GM21825 (cell line): ENCODE results near the gene RRM2.

Experiments used
- ATAC-seq: cut with Tn5 transposase; IDR thresholded peaks from one replicate; pipeline ENCODE4 v1.9.1; 2021; ENCODE audit warnings: mild to moderate bottlenecking, moderate library complexity; ENCODE audit not compliant: unreplicated experiment

RRM2 gene

DNA sequence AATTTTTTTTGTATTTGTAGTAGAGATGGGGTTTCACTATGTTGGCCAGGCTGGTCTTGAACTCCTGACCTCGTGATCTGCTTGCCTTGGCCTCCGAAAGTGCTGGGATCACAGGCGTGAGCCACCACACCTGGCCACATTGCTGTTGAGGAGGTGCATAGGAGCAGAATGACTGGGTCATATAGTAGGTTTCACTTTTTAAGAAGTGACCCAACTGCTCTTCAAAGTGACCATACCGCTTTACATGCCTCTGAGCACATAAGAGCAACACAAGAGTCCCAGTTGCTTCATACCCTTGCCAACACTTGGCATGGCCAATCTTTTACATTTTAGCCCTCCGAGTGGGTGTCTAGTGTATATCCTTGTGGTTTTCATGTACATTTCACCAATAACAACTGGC lies 28.9 kb downstream of the RRM2 start:
- no peak for ATAC-seq

GRCh38 chr2:10157293-10157692 lies 34.8 kb downstream of the RRM2 start:
- ATAC-seq, result no peak

DNA sequence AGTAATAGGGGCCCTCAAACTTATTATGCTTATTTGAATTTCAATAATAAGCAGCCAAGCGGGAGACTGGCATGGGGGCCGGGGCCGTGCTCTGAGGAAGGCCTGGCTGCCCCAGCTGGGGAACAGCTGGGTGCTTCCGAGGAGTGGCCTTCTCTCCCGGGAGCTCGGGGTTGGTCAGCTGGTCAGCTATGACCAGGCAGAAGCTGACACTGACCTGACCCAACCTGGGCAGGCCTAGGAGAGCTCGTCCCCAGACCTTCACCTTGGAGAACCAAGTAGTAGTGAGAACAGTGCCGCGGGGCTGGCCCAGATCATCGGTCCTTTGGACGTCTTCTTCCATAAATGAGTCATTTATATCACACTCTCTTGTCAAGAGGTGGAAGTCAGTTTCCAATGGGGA lies 36.1 kb downstream of the RRM2 start:
- no peak for ATAC-seq

GRCh38 chr2:10159086-10159485 lies 36.5 kb downstream of the RRM2 start:
- ATAC-seq, result no peak

DNA sequence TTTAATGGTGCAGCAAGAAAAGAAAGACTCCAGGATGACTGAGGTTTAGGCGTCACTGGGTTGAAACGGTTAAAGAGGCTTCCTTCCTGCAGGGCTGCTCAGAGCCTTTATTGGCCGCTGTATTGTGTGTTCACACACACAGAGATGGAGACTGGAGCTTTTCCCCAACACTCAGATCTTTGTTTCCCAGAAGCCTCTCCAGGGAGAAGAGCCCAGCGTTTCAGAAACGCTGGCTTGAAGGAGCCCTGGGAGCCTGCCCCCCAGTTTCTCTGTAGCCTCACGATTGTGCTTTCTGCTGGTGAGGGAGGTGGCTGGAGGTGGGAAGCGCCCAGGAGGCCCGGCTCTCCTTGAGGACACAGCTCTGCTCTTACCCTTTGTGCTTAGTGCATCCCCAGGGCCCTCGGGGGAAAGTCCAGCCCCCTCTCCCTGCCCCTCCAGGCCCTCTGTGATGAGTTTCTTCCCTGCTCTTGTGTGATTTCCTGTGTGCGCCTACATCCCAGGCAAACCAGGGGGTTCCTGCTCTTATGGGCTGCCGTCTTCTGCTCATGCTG lies 37.1 kb downstream of the RRM2 start:
- no peak for ATAC-seq

DNA sequence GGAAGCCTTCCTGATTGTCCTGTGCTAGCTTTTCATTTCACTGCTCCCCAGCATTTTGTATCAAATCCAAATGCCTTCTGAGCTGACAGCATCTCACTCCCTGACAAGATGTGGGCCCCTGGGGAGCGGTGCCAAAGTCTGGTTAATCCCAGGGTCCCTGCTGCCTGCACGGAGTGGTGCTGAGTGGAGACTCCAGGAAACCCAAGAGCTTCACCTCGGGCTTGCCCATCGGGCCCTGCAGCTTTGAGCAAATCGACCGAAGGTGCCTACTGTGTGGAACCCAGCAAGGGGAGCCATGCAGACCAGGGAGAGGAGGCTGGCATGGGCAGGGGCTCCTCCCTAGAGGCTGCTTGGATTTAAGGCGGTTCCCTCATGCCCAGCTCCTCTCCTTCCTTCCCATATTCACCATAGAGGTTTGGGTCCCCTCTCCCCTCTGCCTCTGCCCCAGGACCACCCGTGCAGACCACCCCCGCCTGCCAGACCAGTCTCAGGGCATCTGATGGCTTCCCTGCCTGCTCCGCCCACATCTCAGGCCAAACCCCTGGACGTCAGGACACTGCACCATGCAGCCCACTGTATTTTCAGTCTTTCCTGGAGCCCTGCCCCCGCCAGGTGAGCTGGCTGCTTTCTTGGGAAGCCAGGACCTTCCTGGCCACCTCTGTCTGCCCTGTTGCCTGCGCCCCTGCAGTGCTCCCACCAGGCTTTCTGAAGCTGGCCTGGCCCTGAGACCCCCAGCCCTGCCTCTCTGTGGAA lies 37.8 kb downstream of the RRM2 start:
- no peak for ATAC-seq

- ATAC-seq, result no peak
These were observed 38.8 kb downstream of the RRM2 start for GRCh38 chr2:10161206-10161931.

DNA sequence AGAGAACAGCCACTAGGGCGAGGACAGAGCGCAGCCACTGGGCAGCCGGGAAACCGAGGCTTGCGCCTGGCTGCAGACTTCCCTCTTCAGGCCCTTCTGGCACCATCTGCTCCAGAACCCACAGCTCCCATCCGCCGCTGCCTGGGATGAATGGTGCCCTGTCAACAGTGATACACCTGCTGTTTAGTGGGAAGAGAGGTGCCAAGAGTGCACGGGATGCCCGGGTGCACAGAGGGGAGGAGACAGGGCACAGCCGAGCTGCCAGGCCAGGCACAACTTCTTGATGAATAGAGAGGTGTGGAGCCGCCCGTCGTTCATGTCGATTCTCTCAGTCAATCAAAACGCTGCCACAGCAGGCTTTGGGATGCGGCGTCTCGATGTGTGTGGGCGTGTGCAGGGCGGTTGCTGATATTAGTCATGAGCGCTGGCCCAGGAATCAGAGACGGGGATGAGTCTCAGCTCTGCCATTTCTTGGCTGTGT lies 39.5 kb downstream of the RRM2 start:
- no peak for ATAC-seq

GRCh38 chr2:10162586-10163497 lies 40.3 kb downstream of the RRM2 start:
- no peak for ATAC-seq

- ATAC-seq, result no peak
These were observed 41.3 kb downstream of the RRM2 start for GRCh38 chr2:10163498-10164486.

GRCh38 chr2:10164601-10165000 lies 42.1 kb downstream of the RRM2 start:
- no peak for ATAC-seq

- no peak for ATAC-seq
These were observed 42.7 kb downstream of the RRM2 start for GRCh38 chr2:10165282-10165681.

GRCh38 chr2:10165861-10166675 lies 43.5 kb downstream of the RRM2 start:
- ATAC-seq, result no peak

GRCh38 chr2:10166676-10167292 lies 44.2 kb downstream of the RRM2 start:
- ATAC-seq, result no peak

DNA sequence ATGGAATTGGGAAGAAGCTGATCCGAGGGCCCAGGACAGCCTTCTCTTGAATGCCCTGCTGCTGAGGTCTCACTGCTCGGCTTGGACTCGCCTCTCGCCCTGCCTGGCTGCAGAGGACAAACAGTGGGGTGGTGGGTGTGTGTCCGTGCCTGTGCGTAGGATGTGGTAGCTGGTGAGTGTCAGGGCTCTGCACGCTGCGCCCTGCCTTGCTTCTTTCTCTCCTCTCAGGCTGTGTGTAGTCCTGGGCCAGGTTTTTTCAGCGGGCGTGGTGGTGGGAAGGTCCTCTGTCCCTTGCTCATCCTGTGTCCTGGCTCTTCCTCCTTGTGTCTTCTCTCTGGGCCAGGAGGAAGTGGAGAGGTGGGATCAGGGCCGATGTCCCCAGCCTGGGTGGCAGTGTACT lies 44.8 kb downstream of the RRM2 start:
- ATAC-seq, result no peak

DNA sequence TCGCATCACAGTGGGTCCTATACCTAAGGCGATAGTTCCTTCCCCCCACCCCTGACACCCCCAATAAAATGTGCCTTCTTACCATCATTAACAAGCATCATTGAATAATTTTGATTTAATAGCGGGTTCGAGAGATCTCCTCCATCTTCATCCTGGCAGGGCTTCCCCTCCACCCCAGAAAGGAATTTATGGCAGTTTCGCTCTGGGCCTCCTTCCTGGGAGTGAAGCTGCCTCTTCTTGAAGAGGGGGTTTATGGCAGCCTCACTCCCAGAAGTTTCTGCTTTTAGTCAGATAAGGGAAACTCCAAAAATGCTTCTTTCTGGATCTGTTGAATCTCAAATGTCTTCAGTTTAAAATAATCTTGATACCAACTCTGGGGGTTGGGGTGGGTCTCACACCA lies 45.7 kb downstream of the RRM2 start:
- ATAC-seq, result no peak

DNA sequence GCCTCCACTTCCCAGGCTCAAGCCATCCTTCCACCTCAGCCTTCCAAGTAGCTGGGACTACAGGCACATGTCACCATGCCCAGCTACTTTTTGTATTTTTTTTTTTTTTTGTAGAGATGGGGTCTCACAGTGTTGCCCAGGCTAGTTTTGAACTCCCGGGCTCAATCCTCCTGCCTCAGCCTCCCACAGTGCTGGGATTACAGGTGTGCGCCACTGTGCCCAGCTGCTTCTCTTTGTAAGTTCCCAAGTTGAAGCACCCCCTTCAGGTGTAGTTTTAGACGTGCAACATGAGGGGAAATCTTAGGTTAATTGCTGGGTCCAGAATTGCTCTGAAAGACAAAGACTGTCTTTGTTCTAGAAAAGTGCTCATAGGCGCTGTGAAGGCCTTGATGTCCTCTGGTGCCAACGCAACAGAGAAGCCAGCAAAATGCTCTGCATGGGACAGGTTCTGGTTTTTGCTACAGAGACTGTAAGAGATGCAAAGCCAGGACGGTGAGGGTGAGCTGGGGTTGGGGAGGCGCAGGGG lies 46.6 kb downstream of the RRM2 start:
- no peak for ATAC-seq

DNA sequence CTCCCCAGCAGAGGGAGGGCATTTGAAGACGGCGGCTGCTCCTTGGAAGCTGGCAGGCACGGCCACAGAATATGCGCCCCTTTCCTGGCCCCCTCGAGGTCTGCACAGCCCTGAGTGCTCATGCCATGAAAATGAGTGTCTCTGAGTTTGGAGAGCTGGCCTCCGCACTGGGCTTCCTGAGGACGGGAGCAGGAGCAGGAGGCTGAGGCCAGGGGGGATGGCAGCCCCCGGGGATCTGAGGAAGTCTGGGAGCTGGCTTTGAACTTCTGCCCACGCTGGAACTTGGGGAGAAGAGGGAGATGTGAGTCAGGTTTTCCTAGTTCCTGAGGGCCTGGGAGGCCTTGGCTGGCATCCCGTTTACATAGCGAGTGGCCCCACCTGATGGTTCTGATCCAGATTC lies 47.0 kb downstream of the RRM2 start:
- no peak for ATAC-seq
